Right lung (tissue), 5 donors: ENCODE measurements around the gene SPOCK1. TPM values are rescaled to one million over a fixed set of nuclear protein-coding genes. Genes with fewer than 3 reads are reported as not detected.
"Not testable (repeated sequence)": the region's sequence is repeated elsewhere in the genome, so short reads cannot be mapped to it uniquely, and the experiment has no call there.

ENCODE experiments used
- DNase-seq, 2 donors: peaks; one replicate each; pipeline ENCODE4 v3.0.0-alpha.2; 2013
- polyA plus RNA-seq, 5 donors: library from polyadenylated mRNA; unstranded; fragments of 120-200 nt; gene quantifications; one replicate each; pipeline versions ENCODE4 v1.2.1 to v1.2.3, GENCODE V29; 2013; ENCODE audit warnings: inconsistent platforms in 1 of 5, low replicate concordance in 1 of 5; ENCODE audit not compliant: insufficient read length in 5 of 5, insufficient read depth in 1 of 5

SPOCK1 gene
- polyA plus RNA-seq, 5 donors, result 0.43 to 1.4 (median 0.55) TPM

- DNase-seq, result not testable (repeated sequence)
Measured at GRCh38 chr5:136954142-136954541, 545.0 kb downstream of the SPOCK1 start.

- peak; percentile 16 to 21 for DNase-seq
Measured at GRCh38 chr5:136953346-136954069, 545.6 kb downstream of the SPOCK1 start.

- no peak for DNase-seq
Measured at GRCh38 chr5:136927571-136927970, 571.6 kb downstream of the SPOCK1 start.

- DNase-seq, result no peak
Measured at GRCh38 chr5:136926073-136926472, 573.1 kb downstream of the SPOCK1 start.

Other genes with a start within 250 kb of the SPOCK1 start
- gene KLHL3, start 236.8 kb upstream of the SPOCK1 start, polyA plus RNA-seq, result 10 to 100 TPM; 19.5 to 37.0 (median 27.2) TPM